H9 (cell line): ENCODE measurements around the gene ROBO1. TPM values are rescaled to one million over a fixed set of nuclear protein-coding genes. Genes with fewer than 3 reads are reported as not detected.

Experiments
- DNase-seq: peaks from one replicate; pipeline ENCODE4 v3.0.0-alpha.2; 2017
- H2AFZ ChIP-seq: one replicate; pipeline ENCODE4 v1.6.1; 2013; ENCODE audit warnings: mild to moderate bottlenecking, low read length, control low read depth, moderate library complexity
- H2AK5ac ChIP-seq: 2 replicates; pipeline ENCODE4 v1.6.1; 2013; ENCODE audit warnings: low read length, control low read depth, mixed read lengths; ENCODE audit not compliant: insufficient read length
- H2BK120ac ChIP-seq: one replicate; pipeline ENCODE4 v1.6.1; 2013; ENCODE audit warnings: low read depth, mild to moderate bottlenecking, low read length, control low read depth, inconsistent platforms; ENCODE audit not compliant: poor library complexity, severe bottlenecking
- H2BK12ac ChIP-seq: 2 replicates; pipeline ENCODE4 v1.6.1; 2013; ENCODE audit warnings: low read length, control low read depth, mixed read lengths, low read depth; ENCODE audit not compliant: insufficient read length
- H2BK15ac ChIP-seq: 2 replicates; pipeline ENCODE4 v1.6.1; 2013; ENCODE audit warnings: low read depth, low read length, control low read depth
- H2BK20ac ChIP-seq: one replicate; pipeline ENCODE4 v1.6.1; 2013; ENCODE audit warnings: low read depth, mild to moderate bottlenecking, low read length, control low read depth, inconsistent platforms; ENCODE audit not compliant: poor library complexity, severe bottlenecking
- H2BK5ac ChIP-seq: 2 replicates; pipeline ENCODE4 v1.6.1; 2013; ENCODE audit warnings: low read length, control low read depth, mixed read lengths; ENCODE audit not compliant: insufficient read length
- H3K14ac ChIP-seq: 2 replicates; pipeline ENCODE4 v1.6.1; 2013; ENCODE audit warnings: low read length, control low read depth; ENCODE audit not compliant: insufficient read depth
- H3K18ac ChIP-seq: 2 replicates; pipeline ENCODE4 v1.6.1; 2013; ENCODE audit warnings: low read depth, mild to moderate bottlenecking, mixed read lengths, low read length, control low read depth; ENCODE audit not compliant: insufficient read length
- H3K23ac ChIP-seq: 2 replicates; pipeline ENCODE4 v1.6.1; 2013; ENCODE audit warnings: low read length, control low read depth, mixed read lengths, low read depth; ENCODE audit not compliant: insufficient read length
- H3K23me2 ChIP-seq: 2 replicates; pipeline ENCODE4 v1.6.1; 2013; ENCODE audit warnings: low read depth, mild to moderate bottlenecking, mixed read lengths, low read length, control low read depth; ENCODE audit not compliant: insufficient read length, poor library complexity, severe bottlenecking
- H3K27ac ChIP-seq: 2 replicates; pipeline ENCODE4 v1.5.1; 2013; ENCODE audit warnings: low read length, control low read depth, mixed read lengths, low read depth; ENCODE audit not compliant: insufficient read length
- H3K27me3 ChIP-seq: 2 replicates; pipeline ENCODE4 v1.6.1; 2013; ENCODE audit warnings: low read length, control low read depth, inconsistent platforms; ENCODE audit not compliant: insufficient read depth
- H3K4ac ChIP-seq: 2 replicates; pipeline ENCODE4 v1.6.1; 2013; ENCODE audit warnings: low read depth, mild to moderate bottlenecking, control low read depth, inconsistent platforms, low read length, moderate library complexity
- H3K4me1 ChIP-seq: 2 replicates; pipeline ENCODE4 v1.6.1; 2013; ENCODE audit warnings: low read length, control low read depth, inconsistent platforms; ENCODE audit not compliant: insufficient read depth
- H3K4me2 ChIP-seq: 2 replicates; pipeline ENCODE4 v1.6.1; 2013; ENCODE audit warnings: low read length, control low read depth, mixed read lengths; ENCODE audit not compliant: insufficient read length, insufficient read depth
- H3K56ac ChIP-seq: 2 replicates; pipeline ENCODE4 v1.6.1; 2013; ENCODE audit warnings: low read depth, mild to moderate bottlenecking, mixed read lengths, low read length, control low read depth; ENCODE audit not compliant: insufficient read length
- H3K79me1 ChIP-seq: 2 replicates; pipeline ENCODE4 v1.6.1; 2013; ENCODE audit warnings: low read depth, mild to moderate bottlenecking, moderate library complexity, low read length, control low read depth, inconsistent platforms; ENCODE audit not compliant: insufficient read depth, poor library complexity, severe bottlenecking
- H3K79me2 ChIP-seq: 2 replicates; pipeline ENCODE4 v1.6.1; 2013; ENCODE audit warnings: low read length, control low read depth, inconsistent platforms; ENCODE audit not compliant: insufficient read depth
- H3K9ac ChIP-seq: 2 replicates; pipeline ENCODE4 v1.6.1; 2013; ENCODE audit warnings: low read length, control low read depth, mixed read lengths; ENCODE audit not compliant: insufficient read length; ENCODE audit errors: extremely low read depth
- H3K9me3 ChIP-seq: one replicate; pipeline ENCODE4 v1.6.1; 2013; ENCODE audit warnings: low read depth, low read length, inconsistent platforms; ENCODE audit not compliant: control insufficient read depth
- H3T11ph ChIP-seq: one replicate; pipeline ENCODE4 v1.6.1; 2013; ENCODE audit warnings: mild to moderate bottlenecking, low read length, control low read depth, inconsistent platforms
- H4K20me1 ChIP-seq: one replicate; pipeline ENCODE4 v1.6.1; 2013; ENCODE audit not compliant: control insufficient read depth, insufficient read length, insufficient read depth
- H4K5ac ChIP-seq: 2 replicates; pipeline ENCODE4 v1.6.1; 2013; ENCODE audit warnings: low read depth, mild to moderate bottlenecking, mixed read lengths, low read length, control low read depth; ENCODE audit not compliant: insufficient read length
- H4K8ac ChIP-seq: replicated peaks from 2 replicates; pipeline ENCODE4 v1.6.1; 2013; ENCODE audit warnings: low read length, control low read depth, mixed read lengths, low read depth; ENCODE audit not compliant: insufficient read length
- H4K91ac ChIP-seq: 2 replicates; pipeline ENCODE4 v1.6.1; 2013; ENCODE audit warnings: low read depth, mild to moderate bottlenecking, moderate library complexity, mixed read lengths, low read length, control low read depth; ENCODE audit not compliant: insufficient read length
- H3K27ac Mint-ChIP-seq, 3 experiments: 2 replicates in 2 of 3; 3 replicates in 1 of 3; pipeline ENCODE4 v1.8.0; 2020 to 2021; ENCODE audit warnings: mixed read lengths in 3 of 3, mild to moderate bottlenecking in 1 of 3, moderate library complexity in 1 of 3
- H3K27me3 Mint-ChIP-seq: 2 replicates; pipeline ENCODE4 v1.8.0; 2021; ENCODE audit warnings: low read depth, mild to moderate bottlenecking, moderate library complexity, mixed read lengths
- H3K36me3 Mint-ChIP-seq, 3 experiments: 2 replicates in 2 of 3; 3 replicates in 1 of 3; pipeline ENCODE4 v1.8.0; 2020 to 2021; ENCODE audit warnings: low read depth in 3 of 3, mixed read lengths in 3 of 3; ENCODE audit not compliant: insufficient read depth in 1 of 3
- H3K4me1 Mint-ChIP-seq, 2 experiments: 2 replicates each; pipeline ENCODE4 v1.8.0; 2020; ENCODE audit warnings: mixed read lengths in 2 of 2
- H3K4me3 Mint-ChIP-seq, 2 experiments: 2 replicates in 1 of 2; 3 replicates in 1 of 2; pipeline ENCODE4 v1.8.0; 2020 to 2021; ENCODE audit warnings: mild to moderate bottlenecking in 2 of 2, mixed read lengths in 2 of 2, moderate library complexity in 1 of 2
- H3K9me3 Mint-ChIP-seq, 2 experiments: 2 replicates in 1 of 2; 3 replicates in 1 of 2; pipeline ENCODE4 v1.8.0; 2020; ENCODE audit warnings: mild to moderate bottlenecking in 2 of 2, mixed read lengths in 2 of 2, moderate library complexity in 1 of 2
- total RNA-seq: library from RNA; stranded (reverse); gene quantifications from 2 replicates; pipeline ENCODE4 v1.2.1, GENCODE V29; 2021
- TF ChIP-seq, protein P1 (sequence below): fragments of 200-600 bp; sonication (generic); conservative IDR thresholded peaks from 3 replicates; pipeline ENCODE4 v1.8.0; 2021; ENCODE audit warnings: antibody characterized with exemption, mild to moderate bottlenecking

ROBO1 gene
- total RNA-seq, 1 experiment from 2014 or later = 62.7 TPM

GRCh38 chr3:79587150-79587549 lies 180.6 kb downstream of the ROBO1 start:
- no peaks in the 10 kb centered on the region for H3K79me1 ChIP-seq
- H2AFZ ChIP-seq = no peak overlapping the region
- H3K4ac ChIP-seq = no peak overlapping the region
- no peak overlapping the region for H2BK12ac ChIP-seq
- H2BK15ac ChIP-seq = no peak overlapping the region
- no peak overlapping the region for H3K14ac ChIP-seq
- H2BK120ac ChIP-seq = no peak overlapping the region
- Mint-ChIP-seq H3K4me3 (no peak overlapping the region), H3K27me3 (no peaks in the 10 kb centered on the region), H3K9me3 (no peaks in the 10 kb centered on the region), H3K4me1 (peaks cover 0 to 6% of the 10 kb centered on the region in 2 experiments; a peak in 1 of 4 replicates), H3K27ac (no peak overlapping the region), H3K36me3 (no peaks in the 10 kb centered on the region)
- H3K9ac ChIP-seq = no peak overlapping the region
- H3K27me3 ChIP-seq = no peaks in the 10 kb centered on the region
- H4K8ac ChIP-seq = no peak overlapping the region
- DNase-seq = no peak
- H2BK20ac ChIP-seq = no peak overlapping the region
- no peak overlapping the region for H2BK5ac ChIP-seq
- no peaks in the 10 kb centered on the region for H3K9me3 ChIP-seq
- no peak overlapping the region for H4K91ac ChIP-seq
- H4K5ac ChIP-seq = no peak overlapping the region
- no peak overlapping the region for H3K27ac ChIP-seq
- H4K20me1 ChIP-seq = no peaks in the 10 kb centered on the region
- TF ChIP-seq, protein P1, sequence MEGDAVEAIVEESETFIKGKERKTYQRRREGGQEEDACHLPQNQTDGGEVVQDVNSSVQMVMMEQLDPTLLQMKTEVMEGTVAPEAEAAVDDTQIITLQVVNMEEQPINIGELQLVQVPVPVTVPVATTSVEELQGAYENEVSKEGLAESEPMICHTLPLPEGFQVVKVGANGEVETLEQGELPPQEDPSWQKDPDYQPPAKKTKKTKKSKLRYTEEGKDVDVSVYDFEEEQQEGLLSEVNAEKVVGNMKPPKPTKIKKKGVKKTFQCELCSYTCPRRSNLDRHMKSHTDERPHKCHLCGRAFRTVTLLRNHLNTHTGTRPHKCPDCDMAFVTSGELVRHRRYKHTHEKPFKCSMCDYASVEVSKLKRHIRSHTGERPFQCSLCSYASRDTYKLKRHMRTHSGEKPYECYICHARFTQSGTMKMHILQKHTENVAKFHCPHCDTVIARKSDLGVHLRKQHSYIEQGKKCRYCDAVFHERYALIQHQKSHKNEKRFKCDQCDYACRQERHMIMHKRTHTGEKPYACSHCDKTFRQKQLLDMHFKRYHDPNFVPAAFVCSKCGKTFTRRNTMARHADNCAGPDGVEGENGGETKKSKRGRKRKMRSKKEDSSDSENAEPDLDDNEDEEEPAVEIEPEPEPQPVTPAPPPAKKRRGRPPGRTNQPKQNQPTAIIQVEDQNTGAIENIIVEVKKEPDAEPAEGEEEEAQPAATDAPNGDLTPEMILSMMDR = no peak
- no peaks in the 10 kb centered on the region for H3K4me1 ChIP-seq
- H3K18ac ChIP-seq = no peak overlapping the region
- H3K79me2 ChIP-seq = no peaks in the 10 kb centered on the region
- H3K4me2 ChIP-seq = no peak overlapping the region
- no peak overlapping the region for H3T11ph ChIP-seq
- no peak overlapping the region for H3K56ac ChIP-seq
- no peak overlapping the region for H3K23ac ChIP-seq
- no peaks in the 10 kb centered on the region for H3K23me2 ChIP-seq
- H2AK5ac ChIP-seq = no peak overlapping the region
